ENCODE results near the gene MYOM1.

Gene MYOM1

DNA sequence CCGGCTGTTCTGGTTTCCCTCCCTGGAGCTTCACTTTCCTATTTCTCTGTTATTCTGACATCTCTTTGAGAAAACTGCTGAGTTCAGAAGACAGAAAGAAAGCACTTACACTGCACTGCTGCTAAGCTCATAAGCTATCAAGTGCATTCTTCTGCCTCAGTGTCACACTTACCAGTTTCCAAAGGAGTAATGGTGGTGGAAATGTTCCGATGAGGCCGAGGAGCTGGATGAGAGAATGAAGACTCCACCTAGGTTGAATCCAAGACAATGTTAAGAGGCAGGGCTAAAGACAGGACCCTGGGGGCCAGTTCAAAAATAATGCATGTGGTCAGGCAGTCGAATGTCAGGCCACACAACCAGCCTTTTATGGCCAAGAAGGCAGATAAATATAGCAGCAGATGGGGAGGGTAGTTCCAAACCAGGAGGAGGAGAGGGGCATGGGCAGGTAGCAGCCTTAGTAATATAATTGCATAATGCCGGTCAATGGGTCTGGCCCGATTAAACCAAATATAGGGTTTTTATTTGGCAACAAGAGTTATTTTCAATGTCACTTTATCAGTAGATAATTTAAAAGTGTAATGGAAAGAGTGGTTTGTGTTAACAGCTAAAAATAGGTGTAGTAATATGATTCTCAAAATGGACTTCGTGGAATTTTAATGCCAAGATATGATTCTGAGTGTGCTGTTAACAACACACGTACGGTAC lies at the start of gene MYOM1:
Gene MYOM1, minus strand, starts transcription at position 338 of the 705 bp plus-strand sequence. CDS start 4,745 bp downstream, outside the sequence.
- no peak for FAIRE-seq
- DNase-seq (ENCODE audit: insufficient read length, low spot score): no peak
- TF ChIP-seq POLR2A (IDR thresholded peaks at IDR 0.05; ENCODE audit: low read depth, low read length): no peak

GRCh38 chr18:3269241-3269913 lies 49.6 kb upstream of the MYOM1 start:
- FAIRE-seq (no peak), DNase-seq (ENCODE audit: insufficient read length, low spot score) (no peak)
- no peak for TF ChIP-seq POLR2A (IDR thresholded peaks at IDR 0.05; ENCODE audit: low read depth, low read length)

- TF ChIP-seq POLR2A (IDR thresholded peaks at IDR 0.05; ENCODE audit: low read depth, low read length): no peak
- FAIRE-seq: peak; percentile 61
- DNase-seq (ENCODE audit: insufficient read length, low spot score): no peak
Measured at GRCh38 chr18:3268306-3268705, 48.5 kb upstream of the MYOM1 start.

- DNase-seq (ENCODE audit: insufficient read length, low spot score): no peak
- no peak for TF ChIP-seq POLR2A (IDR thresholded peaks at IDR 0.05; ENCODE audit: low read depth, low read length)
Measured at GRCh38 chr18:3266062-3266608, 46.4 kb upstream of the MYOM1 start.

GRCh38 chr18:3265564-3266033 lies 45.8 kb upstream of the MYOM1 start:
- FAIRE-seq (peak; percentile 27), DNase-seq (ENCODE audit: insufficient read length, low spot score) (no peak)

More at GRCh38 chr18:3266062-3266608, 46.4 kb upstream of the MYOM1 start:
- no peak for FAIRE-seq

DNA sequence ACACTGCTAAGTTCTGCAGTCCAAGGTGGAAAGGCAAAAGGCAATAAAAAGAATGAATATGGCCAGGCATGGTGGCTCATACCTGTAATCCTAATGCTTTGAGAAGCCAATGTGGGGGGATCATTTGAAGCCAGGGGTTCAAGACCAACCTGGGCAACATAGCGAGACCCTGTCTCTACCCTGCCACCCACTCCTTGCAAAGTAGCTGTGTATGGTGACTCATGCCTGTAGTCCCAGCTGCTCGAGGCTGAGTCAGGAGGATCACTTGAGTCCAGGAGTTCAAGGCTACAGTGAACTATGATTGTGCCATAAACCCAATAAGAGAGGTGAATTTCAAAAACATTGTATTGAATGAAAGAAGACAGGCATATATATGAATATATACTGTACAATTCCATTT lies 44.6 kb upstream of the MYOM1 start:
- FAIRE-seq: no peak
- DNase-seq (ENCODE audit: insufficient read length, low spot score): no peak

More at GRCh38 chr18:3265564-3266033, 45.8 kb upstream of the MYOM1 start:
- TF ChIP-seq POLR2A (IDR thresholded peaks at IDR 0.05; ENCODE audit: low read depth, low read length): no peak

DNA sequence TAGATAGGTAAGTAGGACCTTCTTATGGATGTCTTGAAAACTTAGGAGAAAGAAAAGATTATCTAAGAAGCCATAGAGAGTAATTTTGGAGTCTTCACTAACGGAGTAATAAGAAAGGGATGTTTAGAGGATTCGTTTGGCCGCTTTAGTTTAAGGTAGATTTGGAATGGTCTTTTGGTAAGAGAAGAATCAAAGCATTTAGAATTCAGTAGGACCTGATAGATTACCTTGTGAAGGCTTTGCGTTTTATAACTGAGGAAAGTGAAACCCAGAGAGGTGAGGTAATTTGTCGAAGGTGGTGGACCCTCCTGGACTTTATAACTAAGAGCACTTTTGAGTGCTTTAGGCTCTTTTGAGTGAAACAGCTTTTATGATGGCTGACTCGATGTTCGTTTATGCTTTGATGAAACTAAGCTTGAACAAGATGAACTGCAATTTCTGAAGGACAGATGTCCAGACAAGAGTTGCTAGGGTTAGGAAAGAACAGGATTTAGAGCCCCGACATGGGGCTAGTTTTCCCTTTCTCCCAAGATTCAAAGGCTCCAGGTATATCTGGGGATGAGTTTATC lies 43.4 kb upstream of the MYOM1 start:
- DNase-seq (ENCODE audit: insufficient read length, low spot score) (no peak), FAIRE-seq (peak; percentile 20)
- TF ChIP-seq POLR2A (IDR thresholded peaks at IDR 0.05; ENCODE audit: low read depth, low read length): no peak

More for the DNA sequence above, 44.6 kb upstream of the MYOM1 start:
- no peak for TF ChIP-seq POLR2A (IDR thresholded peaks at IDR 0.05; ENCODE audit: low read depth, low read length)

GRCh38 chr18:3262234-3263131 lies 42.7 kb upstream of the MYOM1 start:
- no peak for FAIRE-seq

DNA sequence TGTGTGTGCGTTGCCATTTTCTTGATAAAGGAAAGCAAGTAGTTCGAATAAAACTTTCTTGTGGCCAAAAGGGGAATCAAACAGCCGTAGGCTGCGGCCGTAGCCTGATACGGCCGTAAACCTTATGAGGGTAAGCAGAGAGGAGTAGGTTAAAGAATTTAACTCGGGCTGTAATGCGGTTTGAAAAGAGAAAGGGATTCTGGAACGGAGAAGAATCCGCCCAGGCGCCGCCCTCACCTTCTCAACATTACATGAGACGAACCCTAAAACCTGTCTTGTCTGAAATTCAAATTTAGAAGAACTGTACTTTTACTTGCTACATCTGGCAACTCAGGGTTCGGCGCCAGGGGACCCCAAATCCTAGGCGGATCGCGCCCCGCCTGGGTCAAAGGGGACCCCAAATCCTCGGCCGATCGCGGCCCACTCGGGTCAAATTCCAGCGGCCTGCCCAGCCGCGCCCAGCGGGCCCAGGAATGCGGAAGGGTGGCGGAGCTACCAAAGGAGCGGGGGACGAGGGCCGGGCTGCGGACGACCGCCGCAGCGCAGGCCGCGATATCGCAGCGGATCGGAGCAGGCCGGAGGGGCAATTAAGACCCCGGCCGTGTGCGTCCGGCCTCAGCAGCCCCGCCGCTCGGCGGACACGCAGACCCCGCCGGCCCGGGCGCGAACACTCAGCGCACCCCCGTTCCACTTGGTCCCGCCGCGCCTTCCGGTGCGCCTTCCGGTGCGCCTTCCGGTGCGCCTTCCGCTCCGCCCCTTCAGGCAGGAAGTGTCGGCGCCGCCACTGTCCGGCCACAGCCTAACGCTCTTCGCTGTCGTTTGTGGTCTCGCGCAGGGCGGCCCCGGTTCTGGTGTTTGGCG lies 41.8 kb upstream of the MYOM1 start, which contains the start of gene MYL12B:
Gene MYL12B, plus strand, starts transcription at position 761 of the 861 bp plus-strand sequence. CDS start 10,766 bp downstream, outside the sequence.
- peak; percentile 68 for FAIRE-seq
- TF ChIP-seq POLR2A (IDR thresholded peaks at IDR 0.05; ENCODE audit: low read depth, low read length): peak; percentile 90
- DNase-seq (ENCODE audit: insufficient read length, low spot score): peak; percentile 49

More at GRCh38 chr18:3262234-3263131, 42.7 kb upstream of the MYOM1 start:
- no peak for TF ChIP-seq POLR2A (IDR thresholded peaks at IDR 0.05; ENCODE audit: low read depth, low read length)
- peak; percentile 38 for DNase-seq (ENCODE audit: insufficient read length, low spot score)

DNA sequence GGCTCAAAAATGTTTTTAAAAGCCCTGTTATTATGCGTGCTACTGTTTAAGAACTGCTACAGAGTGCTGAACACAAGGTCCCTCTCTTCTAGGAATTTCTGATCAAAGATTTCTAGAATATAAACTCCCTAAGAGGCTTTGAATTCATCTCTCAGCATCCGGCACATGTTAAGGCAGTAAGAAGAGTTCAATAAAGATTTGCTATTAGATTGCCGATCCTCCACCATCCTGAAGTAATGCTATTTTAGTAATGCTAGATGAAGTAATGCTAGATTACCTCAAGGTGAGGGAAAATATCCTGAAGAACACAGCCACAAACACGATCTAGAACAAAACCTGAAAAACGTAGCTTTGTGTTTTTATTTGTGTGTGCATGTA lies 41.2 kb upstream of the MYOM1 start:
- DNase-seq (ENCODE audit: insufficient read length, low spot score) (no peak), FAIRE-seq (no peak)
- no peak for TF ChIP-seq POLR2A (IDR thresholded peaks at IDR 0.05; ENCODE audit: low read depth, low read length)

DNA sequence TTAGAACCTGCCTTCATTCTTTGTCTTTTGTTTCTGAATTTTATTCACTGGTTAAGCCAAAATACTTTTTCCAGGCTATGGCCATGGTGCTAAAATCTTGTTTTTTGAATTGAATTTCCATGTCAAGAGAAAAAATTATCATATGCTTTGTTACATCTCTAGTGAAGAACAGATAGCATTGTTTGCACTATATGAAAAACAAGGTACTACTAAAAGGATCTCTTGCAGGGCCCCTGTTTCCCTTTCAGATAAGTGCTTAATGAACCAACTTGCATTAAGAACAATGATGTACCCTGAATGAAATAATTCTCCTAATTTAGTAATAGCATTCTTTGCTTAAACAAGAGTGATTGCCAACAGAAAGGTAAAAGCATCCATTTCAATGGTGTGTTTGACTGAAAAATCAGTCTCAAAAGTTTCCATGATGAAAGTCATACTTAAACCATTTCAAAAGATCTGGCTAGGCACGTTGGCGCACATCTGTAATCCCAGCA lies 37.9 kb upstream of the MYOM1 start:
- no peak for FAIRE-seq
- no peak for DNase-seq (ENCODE audit: insufficient read length, low spot score)
- no peak for TF ChIP-seq POLR2A (IDR thresholded peaks at IDR 0.05; ENCODE audit: low read depth, low read length)

All from H54 (cell line).